ENCODE data around the gene GMEB1.

- TF ChIP-seq CTCF (conservative IDR thresholded peaks at IDR 0.05; ENCODE audit: low read depth, low read length) (peak; percentile 56), EZH2 (IDR thresholded peaks at IDR 0.05; ENCODE audit: low read length, unreplicated experiment) (no peak)
These were observed 88.3 kb downstream of the GMEB1 start for GRCh38 chr1:28756846-28757245.
